WTC11 (cell line): ENCODE results near the gene CIP2A.

Source experiments
- CTCF ChIP-seq: fragments of 200-600 bp; IDR thresholded peaks from 2 replicates; pipeline ENCODE4 v1.8.0; 2022; ENCODE audit warnings: antibody characterized with exemption
- MAX ChIP-seq: sonication (generic); formaldehyde crosslinking; IDR thresholded peaks from 2 replicates; pipeline ENCODE4 v1.8.0; 2022; ENCODE audit warnings: mild to moderate bottlenecking, missing genetic modification reagents

- no peak for TF ChIP-seq CTCF
- no peak for TF ChIP-seq MAX (CRISPR knock-in tag)
Observed at GRCh38 chr3:108555966-108556581, 33.2 kb downstream of the CIP2A start.
